Fibroblast of lung (primary cell): ENCODE results near the gene CDK9. TPM values are rescaled to one million over a fixed set of nuclear protein-coding genes. Genes with fewer than 3 reads are reported as not detected.

Source experiments
- DNase-seq, 2 donors: peaks; one replicate each; pipeline versions ENCODE4 v3.0.0 to v3.0.0-alpha.2; 2010; ENCODE audit warnings: low read depth in 2 of 2
- H2AFZ ChIP-seq: 2 replicates; pipeline ENCODE4 v1.5.1; 2012; ENCODE audit warnings: low read length, control low read depth, inconsistent platforms
- H3K27ac ChIP-seq: 2 replicates; pipeline ENCODE4 v1.5.1; 2011; ENCODE audit warnings: low read length, control low read depth; ENCODE audit not compliant: insufficient read depth
- H3K27me3 ChIP-seq: 2 replicates; pipeline ENCODE4 v1.5.1; 2011; ENCODE audit warnings: mild to moderate bottlenecking, low read length; ENCODE audit not compliant: control insufficient read depth, insufficient read depth
- H3K36me3 ChIP-seq: 2 replicates; pipeline ENCODE4 v1.5.1; 2011; ENCODE audit warnings: low read length; ENCODE audit not compliant: control insufficient read depth, insufficient read depth
- H3K4me1 ChIP-seq: 2 replicates; pipeline ENCODE4 v1.5.1; 2011; ENCODE audit warnings: low read length; ENCODE audit not compliant: control insufficient read depth, insufficient read depth; ENCODE audit errors: extremely low read depth
- H3K4me2 ChIP-seq: 2 replicates; pipeline ENCODE4 v1.5.1; 2011; ENCODE audit warnings: low read length, control low read depth; ENCODE audit not compliant: insufficient read depth; ENCODE audit errors: extremely low read depth
- H3K4me3 ChIP-seq, 4 experiments: fragments of 200-600 bp in 1 of 4; sonication (generic) in 1 of 4; replicated peaks in 1 of 4; 2 replicates each; pipeline ENCODE4 v1.5.1; 2011 to 2016; ENCODE audit warnings: low read length in 4 of 4, low read depth in 3 of 4, mild to moderate bottlenecking in 3 of 4, control low read depth in 2 of 4, inconsistent platforms in 1 of 4, mixed read lengths in 1 of 4; ENCODE audit not compliant: insufficient read depth in 1 of 4; ENCODE audit errors: control extremely low read depth in 1 of 4
- H3K79me2 ChIP-seq: 2 replicates; pipeline ENCODE4 v1.5.1; 2012; ENCODE audit warnings: mild to moderate bottlenecking, low read length, inconsistent platforms; ENCODE audit not compliant: control insufficient read depth, insufficient read depth
- H3K9ac ChIP-seq: 2 replicates; pipeline ENCODE4 v1.5.1; 2011; ENCODE audit warnings: mild to moderate bottlenecking, low read length, control low read depth; ENCODE audit not compliant: insufficient read depth
- H3K9me3 ChIP-seq: 2 replicates; pipeline ENCODE4 v1.5.1; 2012; ENCODE audit warnings: low read depth, low read length; ENCODE audit not compliant: control insufficient read depth, insufficient read depth
- H4K20me1 ChIP-seq: 2 replicates; pipeline ENCODE4 v1.5.1; 2011; ENCODE audit warnings: low read length; ENCODE audit not compliant: control insufficient read depth, insufficient read depth; ENCODE audit errors: extremely low read depth
- EZH2 ChIP-seq: IDR thresholded peaks from 2 replicates; pipeline ENCODE4 v1.5.1; 2012; ENCODE audit warnings: low read length, control low read depth, mild to moderate bottlenecking; ENCODE audit errors: missing control alignments
- polyA plus RNA-seq, 2 donors: library from polyadenylated mRNA; depleted of rRNA in 1 of 2; stranded (reverse) in 1 of 2; unstranded in 1 of 2; fragments of >200 nt; gene quantifications; 2 replicates each; pipeline ENCODE4 v1.2.1, GENCODE V29; 2011 to 2012; ENCODE audit warnings: missing spikeins in 1 of 2
- total RNA-seq: library from RNA; depleted of rRNA; stranded (reverse); fragments of >200 nt; gene quantifications from 2 replicates; pipeline ENCODE4 v1.2.1, GENCODE V29; 2014
- TF ChIP-seq, protein P1 (sequence below), 2 donors: IDR thresholded peaks in 1 of 2; conservative IDR thresholded peaks in 1 of 2; 1 replicate in 1 of 2; 2 replicates in 1 of 2; pipeline ENCODE4 v1.5.1; 2011 to 2012; ENCODE audit warnings: low read length in 2 of 2, control low read depth in 1 of 2, inconsistent platforms in 1 of 2, low read depth in 1 of 2, mild to moderate bottlenecking in 1 of 2

The CDK9 gene
- total and polyA plus RNA-seq, 2 donors (not counting 1 experiment from before 2014, with no cell fraction given): 54.8 to 82.2 TPM

DNA sequence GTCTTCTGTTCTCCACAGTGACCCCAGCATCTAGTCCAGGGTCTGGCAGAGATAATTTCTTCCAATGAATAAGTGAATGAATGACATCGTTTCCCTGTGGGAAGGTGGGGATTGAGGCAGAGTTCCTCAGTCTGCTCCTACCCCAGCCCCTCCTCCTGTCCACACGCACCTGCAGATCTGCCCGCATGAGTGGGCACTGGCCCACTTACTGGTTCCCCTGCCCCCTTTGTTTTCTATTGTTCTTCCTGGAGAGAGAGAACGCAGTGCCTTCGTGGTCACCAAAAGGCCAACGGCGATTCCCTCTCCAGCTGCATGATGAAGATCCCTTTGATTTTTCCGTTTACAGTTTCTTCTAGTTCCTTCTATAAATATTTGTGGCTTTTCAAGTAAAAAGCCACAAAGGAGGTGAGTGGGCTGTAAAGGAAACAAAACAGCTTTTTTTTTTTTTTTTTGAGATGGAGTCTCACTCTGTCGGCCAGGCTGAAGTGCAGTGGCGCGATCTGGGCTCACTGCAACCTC is 11.1 kb downstream of the CDK9 start:
- Histone ChIP-seq H3K79me2 (no peaks in the 10 kb centered on the region), H3K4me2 (peak overlapping the region; percentile 11), H3K4me3 (no peak overlapping the region), H4K20me1 (no peaks in the 10 kb centered on the region), H3K4me1 (peaks cover 11% of the 10 kb centered on the region), H3K27me3 (no peaks in the 10 kb centered on the region), H3K9ac (no peak overlapping the region), H3K27ac (no peak overlapping the region), H3K36me3 (peaks cover 6% of the 10 kb centered on the region), H2AFZ (no peak overlapping the region), H3K9me3 (no peaks in the 10 kb centered on the region)
- DNase-seq: peak in 1 of 2 donors; percentile 72
- no peak for TF ChIP-seq EZH2
- TF ChIP-seq, protein P1, sequence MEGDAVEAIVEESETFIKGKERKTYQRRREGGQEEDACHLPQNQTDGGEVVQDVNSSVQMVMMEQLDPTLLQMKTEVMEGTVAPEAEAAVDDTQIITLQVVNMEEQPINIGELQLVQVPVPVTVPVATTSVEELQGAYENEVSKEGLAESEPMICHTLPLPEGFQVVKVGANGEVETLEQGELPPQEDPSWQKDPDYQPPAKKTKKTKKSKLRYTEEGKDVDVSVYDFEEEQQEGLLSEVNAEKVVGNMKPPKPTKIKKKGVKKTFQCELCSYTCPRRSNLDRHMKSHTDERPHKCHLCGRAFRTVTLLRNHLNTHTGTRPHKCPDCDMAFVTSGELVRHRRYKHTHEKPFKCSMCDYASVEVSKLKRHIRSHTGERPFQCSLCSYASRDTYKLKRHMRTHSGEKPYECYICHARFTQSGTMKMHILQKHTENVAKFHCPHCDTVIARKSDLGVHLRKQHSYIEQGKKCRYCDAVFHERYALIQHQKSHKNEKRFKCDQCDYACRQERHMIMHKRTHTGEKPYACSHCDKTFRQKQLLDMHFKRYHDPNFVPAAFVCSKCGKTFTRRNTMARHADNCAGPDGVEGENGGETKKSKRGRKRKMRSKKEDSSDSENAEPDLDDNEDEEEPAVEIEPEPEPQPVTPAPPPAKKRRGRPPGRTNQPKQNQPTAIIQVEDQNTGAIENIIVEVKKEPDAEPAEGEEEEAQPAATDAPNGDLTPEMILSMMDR (conservative IDR thresholded peaks at IDR 0.05 in 1 of 2, IDR thresholded peaks at IDR 0.05 in 1 of 2; ENCODE audit: low read depth in 1 of 2, low read length in 2 of 2): no peak

DNA sequence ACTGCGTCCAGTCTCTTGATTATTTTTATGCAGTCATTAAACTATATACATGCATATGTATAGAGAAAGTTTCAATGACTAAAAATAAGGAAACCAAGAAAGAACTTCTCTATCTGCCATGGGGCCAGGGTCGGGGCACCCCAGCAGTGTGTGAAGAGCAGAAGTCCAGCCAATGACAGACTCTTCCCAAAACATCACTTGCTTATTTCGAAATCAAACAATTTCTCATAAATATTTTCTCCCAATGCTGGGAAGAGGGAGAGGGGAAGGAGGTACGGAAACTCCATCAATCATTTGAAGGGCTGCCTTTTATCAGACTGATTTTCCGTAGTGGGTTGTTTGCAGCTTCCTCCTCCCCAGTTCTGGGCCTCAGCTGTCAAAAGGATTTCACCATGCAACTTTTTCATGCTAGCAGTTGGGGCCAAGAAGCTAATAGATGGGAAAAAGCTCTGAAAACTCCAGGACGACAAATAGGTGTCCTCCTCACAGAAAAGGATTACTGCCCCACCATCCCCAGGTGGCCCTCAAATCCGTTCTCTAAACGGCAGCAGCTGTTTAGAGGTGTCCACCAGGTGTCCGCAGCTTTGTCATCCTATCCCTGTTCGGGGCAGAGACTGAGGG is 16.2 kb downstream of the CDK9 start:
- no peak for TF ChIP-seq EZH2
- TF ChIP-seq, protein P1 (conservative IDR thresholded peaks at IDR 0.05 in 1 of 2, IDR thresholded peaks at IDR 0.05 in 1 of 2; ENCODE audit: low read depth in 1 of 2, low read length in 2 of 2): no peak
- no peaks in the 10 kb centered on the region for H3K27me3 ChIP-seq
- peaks cover 13% of the 10 kb centered on the region for H3K4me1 ChIP-seq
- H3K79me2 ChIP-seq: peaks cover 21% of the 10 kb centered on the region
- H3K9me3 ChIP-seq: no peaks in the 10 kb centered on the region
- peak overlapping the region; percentile 89 for H3K4me2 ChIP-seq
- peaks cover 4% of the 10 kb centered on the region for H3K36me3 ChIP-seq
- DNase-seq: peak in 1 of 2 donors; percentile 57
- H4K20me1 ChIP-seq: no peaks in the 10 kb centered on the region
- H3K27ac ChIP-seq: peak overlapping the region; percentile 75
- H2AFZ ChIP-seq: peak overlapping the region; percentile 50
- peak overlapping the region; percentile 35 to 95 (median 46) for H3K4me3 ChIP-seq
- peak overlapping the region; percentile 11 for H3K9ac ChIP-seq

DNA sequence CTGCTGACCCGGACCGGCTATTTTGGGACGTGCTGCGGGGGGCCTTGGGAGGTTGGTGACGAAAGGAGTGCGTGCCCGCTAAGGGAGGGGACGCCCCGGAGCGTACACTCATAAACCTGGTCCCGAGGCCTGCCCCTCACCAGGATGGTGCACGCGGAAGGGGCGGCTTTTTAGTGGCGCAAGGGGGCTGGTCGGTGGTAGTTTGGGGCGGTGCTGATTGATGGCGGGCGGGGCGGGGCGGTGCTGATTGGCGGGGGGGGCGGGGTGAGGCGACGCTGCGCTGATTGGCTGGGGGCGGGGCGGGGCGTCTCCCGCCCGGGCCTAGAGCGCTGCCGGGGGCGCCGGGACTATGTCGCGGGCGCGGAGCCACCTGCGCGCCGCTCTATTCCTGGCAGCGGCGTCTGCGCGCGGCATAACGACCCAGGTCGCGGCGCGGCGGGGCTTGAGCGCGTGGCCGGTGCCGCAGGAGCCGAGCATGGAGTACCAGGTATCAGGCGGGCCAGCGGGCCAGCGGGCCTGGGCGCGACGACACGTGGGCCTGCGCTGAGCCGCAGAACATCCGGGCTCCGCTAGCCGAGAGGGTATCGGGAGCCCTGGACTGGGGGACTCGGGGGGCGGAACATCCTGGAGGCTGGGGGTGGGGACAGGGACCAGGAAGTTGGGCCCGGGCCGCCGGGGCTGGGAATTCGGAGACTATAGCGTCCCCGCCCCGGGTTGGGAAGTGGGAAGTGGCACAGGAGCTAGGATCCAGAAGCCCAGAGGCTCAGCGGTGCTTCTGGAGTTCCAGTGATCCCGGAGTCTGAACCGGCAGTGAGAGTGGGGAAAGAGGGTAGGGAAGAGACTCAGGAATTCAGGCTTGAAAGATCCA is 17.0 kb downstream of the CDK9 start, which contains the start of gene FPGS:
FPGS (plus strand) TSS at position 307 of the 868 bp plus-strand sequence; CDS start at position 350, 43 bp downstream.
- TF ChIP-seq, protein P1 (conservative IDR thresholded peaks at IDR 0.05 in 1 of 2, IDR thresholded peaks at IDR 0.05 in 1 of 2; ENCODE audit: low read depth in 1 of 2, low read length in 2 of 2): no peak
- TF ChIP-seq EZH2: no peak
- Histone ChIP-seq H3K36me3 (peaks cover 9% of the 10 kb centered on the region), H3K9me3 (no peaks in the 10 kb centered on the region), H3K4me3 (peak within 1 kb of the TSS; percentile 85 to 96 (median 90)), H2AFZ (peak within 1 kb of the TSS; percentile 50), H3K79me2 (peaks cover 23% of the 10 kb centered on the region), H3K27ac (peak within 1 kb of the TSS; percentile 92), H3K4me1 (peaks cover 13% of the 10 kb centered on the region), H3K4me2 (peak within 1 kb of the TSS; percentile 100), H4K20me1 (no peaks in the 10 kb centered on the region), H3K27me3 (no peaks in the 10 kb centered on the region), H3K9ac (peak within 1 kb of the TSS; percentile 88)
- peak; percentile 89 to 90 for DNase-seq
